ENCODE measurements around the gene EMC9.

EMC9 gene

GRCh38 chr14:24146978-24147760, 5.8 kb upstream of the EMC9 start, which contains the start of gene RNF31:
RNF31 (plus strand) TSS chr14:24147498; CDS start chr14:24147699, 201 bp downstream.
- peak; percentile 96 for DNase-seq

DNA sequence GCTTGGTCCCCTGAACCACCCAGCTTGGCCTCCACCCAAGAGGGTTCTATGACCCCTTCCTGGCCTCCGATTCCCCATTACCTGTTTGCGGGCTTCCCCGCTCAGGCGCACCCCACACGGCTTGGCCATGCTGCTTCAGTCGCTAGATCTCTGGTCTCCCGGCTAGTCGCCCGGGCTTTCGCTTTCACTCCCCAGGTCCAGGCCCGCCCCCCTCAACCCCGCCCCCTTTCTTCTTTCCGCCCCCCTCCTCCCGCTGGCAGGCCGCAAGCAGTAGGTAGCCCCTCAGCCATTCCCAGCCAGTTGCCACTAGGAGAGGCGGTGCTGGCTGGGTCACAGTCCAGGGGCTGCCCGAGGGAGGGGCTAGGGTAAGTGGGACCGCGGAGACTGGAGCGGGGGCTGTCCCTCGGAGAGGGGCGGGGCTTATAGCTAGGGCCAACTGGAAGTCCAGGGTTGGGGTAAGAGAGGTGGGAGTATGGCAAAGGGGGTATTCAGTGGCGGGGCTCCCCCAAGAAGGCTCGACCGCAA, 5.1 kb upstream of the EMC9 start, which contains the start of gene PSME2:
TSS of gene PSME2 (minus strand) at position 158 of the 525 bp plus-strand sequence. CDS start at position 129, 29 bp downstream.
- DNase-seq, result peak; percentile 66

GRCh38 chr14:24145690-24146452, 4.5 kb upstream of the EMC9 start:
- no peak for DNase-seq

DNA sequence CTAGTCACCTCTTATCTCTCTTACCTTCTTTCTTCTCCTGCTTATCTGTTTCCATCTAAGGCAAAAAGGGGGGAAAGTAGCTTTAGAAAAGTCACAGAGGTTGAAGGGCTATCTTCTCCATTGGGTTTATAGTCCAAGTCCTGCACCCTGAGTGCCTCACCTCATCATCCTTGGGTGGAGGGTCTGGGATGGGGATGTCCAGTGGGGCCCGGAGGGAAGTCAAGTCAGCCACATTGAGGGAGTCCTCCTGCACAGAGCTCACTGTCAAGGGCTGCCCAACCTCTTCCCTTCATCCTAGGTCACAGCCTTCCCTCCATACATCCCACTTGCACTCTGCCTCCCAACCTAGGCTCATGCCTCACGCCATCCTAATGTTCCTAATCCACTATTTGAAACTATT, 3.8 kb upstream of the EMC9 start:
- no peak for DNase-seq

- no peak for DNase-seq
These were observed 3.1 kb upstream of the EMC9 start for GRCh38 chr14:24144451-24144850.

DNA sequence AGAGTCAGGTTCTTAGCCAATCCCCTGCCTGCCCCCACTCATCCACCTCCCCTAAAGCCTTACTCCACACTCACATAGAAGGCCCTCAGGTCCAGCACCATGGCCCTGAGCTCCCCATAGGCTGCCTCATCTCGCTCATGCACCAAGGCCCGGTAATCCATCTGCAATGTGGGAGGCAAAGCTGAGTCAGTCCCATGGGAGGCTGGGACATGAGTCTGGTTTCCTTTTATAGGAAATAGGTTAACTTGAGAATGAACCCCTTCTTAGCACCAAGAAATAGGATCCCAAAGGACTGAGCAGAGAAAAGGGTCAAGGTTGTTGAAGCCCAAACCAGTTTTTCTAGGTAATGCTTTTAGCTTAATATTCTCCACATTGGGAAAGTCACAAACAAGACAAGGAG, 2.1 kb upstream of the EMC9 start:
- DNase-seq, result no peak

GRCh38 chr14:24139272-24139934, 2.0 kb downstream of the EMC9 start:
- no peak for DNase-seq

GRCh38 chr14:24138396-24139271, 2.8 kb downstream of the EMC9 start:
- no peak for DNase-seq

DNA sequence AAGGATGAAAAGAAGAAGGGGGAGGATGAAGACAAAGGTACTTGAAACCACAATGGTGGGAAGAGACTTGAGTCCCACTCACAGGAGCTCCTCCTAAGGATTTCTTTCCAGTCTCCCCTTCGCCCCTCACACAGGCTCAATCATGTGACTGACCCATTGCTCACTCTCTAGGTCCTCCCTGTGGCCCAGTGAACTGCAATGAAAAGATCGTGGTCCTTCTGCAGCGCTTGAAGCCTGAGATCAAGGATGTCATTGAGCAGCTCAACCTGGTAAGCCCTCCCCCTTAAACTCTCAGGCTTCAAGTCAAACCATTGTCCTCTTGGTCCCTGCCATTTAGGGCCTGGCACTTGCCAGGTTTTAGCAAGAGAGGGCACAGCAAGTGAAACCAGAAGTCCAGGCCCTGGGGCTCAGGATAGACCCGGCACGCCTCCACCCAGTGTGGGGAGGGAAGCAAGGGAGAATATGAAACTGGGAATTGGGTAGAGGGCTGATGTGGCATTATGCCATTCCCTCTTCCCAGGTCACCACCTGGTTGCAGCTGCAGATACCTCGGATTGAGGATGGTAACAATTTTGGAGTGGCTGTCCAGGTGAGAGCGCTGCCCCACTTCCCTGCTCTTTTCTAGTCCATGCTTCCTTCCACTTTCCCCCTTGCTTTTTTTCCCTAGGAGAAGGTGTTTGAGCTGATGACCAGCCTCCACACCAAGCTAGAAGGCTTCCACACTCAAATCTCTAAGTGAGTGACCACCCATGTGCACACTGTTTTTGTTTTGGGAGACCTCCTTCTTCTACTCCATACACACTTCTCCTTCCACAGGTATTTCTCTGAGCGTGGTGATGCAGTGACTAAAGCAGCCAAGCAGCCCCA, 3.6 kb downstream of the EMC9 start:
- no peak for DNase-seq

DNA sequence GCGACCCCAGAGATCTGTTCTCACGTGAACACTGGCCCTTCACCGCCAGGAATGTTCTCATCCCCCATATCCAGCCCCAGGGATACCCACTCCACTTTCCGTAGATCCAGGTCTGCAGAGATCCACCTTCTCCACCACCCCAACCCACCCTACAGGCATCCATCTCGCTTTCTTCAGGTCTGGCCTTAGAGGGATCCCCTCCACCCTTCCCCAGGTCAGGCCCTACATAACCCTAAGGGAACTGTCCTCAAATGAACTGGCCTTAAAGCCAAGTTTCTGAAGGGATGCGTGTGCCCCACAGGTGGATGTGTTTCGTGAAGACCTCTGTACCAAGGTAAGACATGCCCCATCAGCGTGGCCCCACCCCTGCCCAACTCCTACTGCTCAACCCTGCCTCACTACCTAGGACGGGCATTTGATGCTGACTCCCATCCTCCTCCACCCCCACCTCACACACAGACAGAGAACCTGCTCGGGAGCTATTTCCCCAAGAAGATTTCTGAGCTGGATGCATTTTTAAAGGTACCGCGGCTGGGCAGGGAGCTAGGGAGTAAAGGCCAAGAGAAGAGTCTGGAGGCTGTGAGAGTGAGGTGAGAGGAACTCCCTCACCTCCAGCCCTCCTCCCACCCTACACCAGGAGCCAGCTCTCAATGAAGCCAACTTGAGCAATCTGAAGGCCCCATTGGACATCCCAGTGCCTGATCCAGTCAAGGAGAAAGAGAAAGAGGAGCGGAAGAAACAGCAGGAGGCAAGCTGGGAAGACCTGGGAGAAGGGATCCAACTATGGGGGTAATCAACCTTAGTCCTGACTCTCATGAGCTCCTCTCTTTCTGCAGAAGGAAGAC, 4.5 kb downstream of the EMC9 start:
- DNase-seq, result no peak

DNA sequence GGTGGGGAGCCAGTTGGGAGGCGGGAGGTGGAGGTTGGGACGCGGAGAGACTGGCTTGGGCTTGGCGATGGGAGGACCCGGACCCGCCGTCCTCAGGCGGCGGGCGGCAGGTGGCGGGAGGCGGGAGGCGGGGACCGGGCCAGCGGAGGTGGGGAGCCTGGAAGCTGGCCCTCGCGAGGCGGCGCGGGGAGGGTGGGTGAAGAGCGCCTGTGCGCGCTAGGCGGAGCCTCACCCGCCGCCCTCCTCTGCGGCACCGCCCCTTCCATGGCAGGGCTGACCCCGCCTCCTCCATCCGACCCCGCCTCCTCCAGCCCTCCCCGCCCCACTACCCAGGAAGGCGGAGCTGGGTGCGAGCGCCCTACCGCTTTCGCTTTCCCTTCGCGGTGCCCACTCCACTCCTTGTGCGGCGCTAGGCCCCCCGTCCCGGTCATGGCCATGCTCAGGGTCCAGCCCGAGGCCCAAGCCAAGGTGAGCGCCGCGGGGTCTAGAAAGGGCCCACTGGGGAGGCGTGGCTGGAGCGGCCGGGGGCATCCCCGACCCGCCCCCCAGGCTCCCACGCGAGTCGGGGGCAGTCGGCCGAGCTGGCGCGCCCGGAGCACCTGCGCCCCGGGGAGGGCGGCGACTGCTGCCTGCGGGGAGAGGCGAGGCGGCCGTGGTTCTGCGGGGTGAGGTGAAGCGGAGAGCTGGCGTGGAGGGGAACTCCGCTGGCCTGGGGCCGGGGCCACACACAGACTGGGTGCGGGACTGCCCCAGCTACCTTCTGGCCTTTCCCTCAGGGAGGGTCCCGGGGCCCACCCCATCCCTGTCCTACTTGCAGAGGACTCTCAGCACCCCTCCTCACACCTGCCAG, 5.3 kb downstream of the EMC9 start, which contains the start of gene PSME1:
TSS of gene PSME1 (plus strand) at position 361 of the 850 bp plus-strand sequence. CDS start at position 430, 69 bp downstream.
- DNase-seq, result peak; percentile 95

GRCh38 chr14:24135584-24135833, 5.9 kb downstream of the EMC9 start:
- DNase-seq, result no peak

- DNase-seq, result no peak
These were observed 7.7 kb downstream of the EMC9 start for GRCh38 chr14:24133735-24134134.

DNA sequence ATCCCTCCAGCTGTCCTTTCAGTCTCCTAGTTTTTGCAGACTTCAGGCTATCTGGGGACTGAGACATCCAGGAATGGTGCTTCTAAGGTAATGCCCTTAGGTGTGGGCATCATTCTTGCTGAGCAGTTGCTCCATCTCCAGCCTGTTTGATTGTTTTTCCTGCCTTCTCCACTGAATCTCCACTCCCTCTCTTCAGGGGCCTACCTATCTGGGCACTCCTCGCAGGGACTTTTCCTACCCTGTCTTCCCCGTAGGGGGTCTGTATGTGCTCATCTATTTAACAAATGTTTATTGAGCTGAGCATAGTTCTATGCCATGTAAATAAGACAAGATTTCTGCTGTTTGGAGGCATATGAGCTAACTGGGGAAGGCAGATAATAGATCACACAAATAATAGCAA, 8.4 kb downstream of the EMC9 start:
- no peak for DNase-seq

DNA sequence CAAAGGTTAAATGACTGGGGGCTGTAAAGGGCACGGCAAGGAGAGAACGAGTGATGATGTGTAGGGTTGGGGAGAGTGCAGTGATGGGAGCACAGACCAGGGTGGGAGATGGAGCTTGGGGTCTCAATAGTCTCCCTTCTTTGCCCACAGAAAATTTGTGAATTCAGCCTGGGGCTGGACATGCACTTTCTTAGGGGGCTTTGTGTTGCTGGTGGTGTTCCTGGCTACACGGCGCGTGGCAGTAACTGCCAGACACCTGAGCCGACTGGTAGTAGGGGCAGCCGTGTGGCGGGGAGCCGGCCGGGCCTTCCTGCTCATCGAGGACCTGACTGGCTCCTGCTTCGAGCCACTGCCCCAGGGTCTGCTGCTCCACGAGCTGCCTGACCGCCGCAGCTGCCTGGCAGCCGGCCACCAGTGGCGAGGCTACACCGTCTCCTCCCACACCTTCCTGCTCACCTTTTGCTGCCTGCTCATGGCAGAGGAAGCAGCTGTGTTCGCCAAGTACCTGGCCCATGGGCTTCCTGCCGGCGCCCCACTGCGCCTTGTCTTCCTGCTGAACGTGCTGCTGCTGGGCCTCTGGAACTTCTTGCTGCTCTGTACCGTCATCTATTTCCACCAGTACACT, 9.2 kb downstream of the EMC9 start:
- DNase-seq, result peak; percentile 12

DNA sequence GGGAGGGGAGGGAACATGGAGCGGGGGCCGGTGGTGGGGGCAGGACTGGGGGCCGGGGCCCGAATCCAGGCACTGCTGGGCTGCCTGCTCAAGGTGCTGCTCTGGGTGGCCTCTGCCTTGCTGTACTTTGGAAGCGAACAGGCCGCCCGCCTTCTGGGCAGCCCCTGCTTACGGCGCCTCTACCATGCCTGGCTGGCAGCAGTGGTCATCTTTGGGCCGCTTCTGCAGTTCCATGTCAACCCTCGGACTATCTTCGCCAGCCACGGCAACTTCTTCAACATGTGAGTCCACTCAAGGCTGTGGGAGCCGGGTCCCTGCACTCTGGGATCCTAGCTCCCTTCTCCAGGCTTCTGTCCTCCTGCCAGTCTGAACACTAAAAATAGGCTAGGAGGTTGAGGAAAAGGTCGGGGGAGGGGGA, 9.8 kb downstream of the EMC9 start:
- no peak for DNase-seq

DNA sequence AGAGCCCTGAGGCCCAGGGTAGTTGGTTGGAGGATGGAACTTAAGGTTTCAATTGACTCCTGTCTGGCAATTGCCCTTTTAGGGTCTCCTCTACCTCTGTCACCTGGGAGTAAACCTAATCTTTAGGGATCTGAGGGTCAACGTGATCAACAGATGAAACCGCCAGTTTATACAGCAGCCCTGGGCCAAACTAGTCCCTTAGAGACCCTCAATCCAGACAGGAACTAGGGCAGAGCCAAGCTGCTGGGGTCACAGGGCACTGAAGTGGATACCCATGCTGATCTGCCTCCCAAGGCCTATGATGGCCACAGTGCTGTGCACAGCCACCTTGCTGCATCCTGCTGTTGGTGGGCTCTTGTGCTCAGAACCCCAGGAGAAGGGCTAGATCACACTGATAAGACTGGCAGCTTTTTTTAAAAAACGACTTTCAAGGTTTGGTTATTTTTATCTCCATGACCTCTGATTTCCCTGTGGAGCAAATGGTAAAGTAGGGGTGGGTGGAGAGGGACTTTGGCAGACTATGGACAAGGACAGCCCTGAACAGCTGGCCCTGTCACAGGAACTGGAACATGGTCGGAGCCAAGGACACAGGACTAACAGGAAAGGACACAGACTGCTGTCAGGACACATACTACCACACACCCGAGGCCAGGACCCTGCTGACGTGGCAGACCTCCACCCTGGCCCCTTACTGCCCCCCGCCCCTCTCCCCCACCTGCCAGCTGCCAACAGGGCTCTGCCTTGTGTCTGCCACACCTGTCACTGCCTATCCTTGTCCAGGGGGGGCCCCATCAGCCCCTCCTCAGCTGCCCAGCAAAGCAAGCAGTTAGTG, 10.5 kb downstream of the EMC9 start:
- no peak for DNase-seq

DNA sequence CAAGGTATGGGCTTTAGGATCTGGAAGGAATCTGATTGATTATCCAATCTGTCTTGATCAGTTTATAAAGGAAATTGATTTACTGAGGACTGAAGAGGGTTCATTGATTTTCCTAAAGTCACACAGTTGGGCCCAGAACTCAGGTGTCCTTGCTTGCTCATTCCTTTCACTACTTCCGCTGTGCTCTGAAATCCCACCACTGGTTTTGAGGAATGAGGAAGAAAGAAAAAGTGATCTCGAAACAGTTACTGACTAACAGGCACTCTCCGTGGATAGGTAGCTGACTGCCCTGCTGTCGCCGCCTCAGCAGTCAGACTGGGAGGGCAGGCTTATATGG, 11.0 kb downstream of the EMC9 start, which contains the start of gene FITM1:
TSS of gene FITM1 (plus strand) at position 280 of the 337 bp plus-strand sequence. CDS start 905 bp downstream, outside the sequence.
- DNase-seq, result no peak
